Measurements from ENCODE around the gene MAP2K3.
A peak's percentile ranks its signal among the peaks of the same experiment; 100 is the strongest.

Gene MAP2K3

DNA sequence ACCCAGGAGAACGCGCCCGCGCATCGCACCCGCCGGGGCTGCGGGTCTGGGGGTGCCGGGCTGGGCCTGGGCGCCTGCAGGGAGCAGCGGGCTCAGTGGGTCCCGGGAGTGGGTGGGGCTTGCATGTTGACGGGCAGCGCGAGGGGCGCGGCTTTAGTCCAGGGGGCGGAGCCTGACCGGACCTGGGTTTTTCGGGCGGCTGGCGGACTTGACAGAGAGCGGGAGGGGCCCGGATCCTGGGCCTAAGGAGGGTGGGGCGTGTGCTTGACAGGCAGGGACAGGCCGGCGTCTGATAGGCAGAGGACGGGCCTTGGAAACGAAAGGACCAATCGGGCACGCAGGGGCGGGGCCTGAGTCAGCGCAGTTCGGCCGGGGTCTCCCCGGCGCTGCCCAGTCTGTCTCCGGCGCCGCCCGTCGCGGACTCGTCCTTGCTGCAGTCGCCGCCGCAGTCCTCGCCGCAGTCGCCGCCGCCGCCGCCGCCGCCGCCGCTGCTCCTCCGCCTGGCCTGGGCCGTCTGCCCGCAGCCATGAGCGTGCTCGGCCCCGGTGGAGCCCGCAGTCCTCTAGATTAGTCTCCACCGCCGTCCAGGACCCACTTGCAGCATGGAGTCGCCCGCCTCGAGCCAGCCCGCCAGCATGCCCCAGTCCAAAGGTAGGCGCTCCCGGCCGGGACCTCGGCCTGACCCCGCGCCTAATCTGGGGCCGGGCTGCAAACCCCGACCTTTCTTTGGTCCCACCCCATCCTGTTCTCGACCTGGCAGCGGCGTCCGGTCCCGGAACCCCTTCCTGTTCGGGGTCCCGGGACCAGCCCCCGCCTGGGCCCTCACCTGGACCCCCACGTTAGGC lies at the start of gene MAP2K3:
MAP2K3 (plus strand) TSS at position 393 of the 845 bp plus-strand sequence; CDS start at position 603, 210 bp downstream.
- DNase-seq (ENCODE audit: low read depth in 2 of 2) = peak; percentile 86 to 88

DNA sequence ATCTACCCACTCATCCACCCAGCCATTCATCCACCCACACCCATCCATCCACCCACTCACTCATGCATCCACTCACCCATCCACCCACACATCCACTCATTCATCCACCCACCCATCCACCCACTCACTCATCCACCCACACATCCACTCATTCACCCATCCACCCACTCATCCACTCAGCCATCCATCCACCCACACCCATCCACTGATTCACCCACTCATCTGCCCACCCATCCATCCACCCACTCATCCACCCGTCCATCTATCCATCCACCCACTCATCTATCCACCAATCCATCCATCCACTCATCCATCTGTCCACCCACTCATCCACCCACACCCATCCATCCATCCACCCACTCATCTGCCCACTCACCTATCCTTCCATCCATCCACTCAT lies 48.6 kb upstream of the MAP2K3 start:
- no peak for DNase-seq (ENCODE audit: low read depth in 2 of 2)

DNA sequence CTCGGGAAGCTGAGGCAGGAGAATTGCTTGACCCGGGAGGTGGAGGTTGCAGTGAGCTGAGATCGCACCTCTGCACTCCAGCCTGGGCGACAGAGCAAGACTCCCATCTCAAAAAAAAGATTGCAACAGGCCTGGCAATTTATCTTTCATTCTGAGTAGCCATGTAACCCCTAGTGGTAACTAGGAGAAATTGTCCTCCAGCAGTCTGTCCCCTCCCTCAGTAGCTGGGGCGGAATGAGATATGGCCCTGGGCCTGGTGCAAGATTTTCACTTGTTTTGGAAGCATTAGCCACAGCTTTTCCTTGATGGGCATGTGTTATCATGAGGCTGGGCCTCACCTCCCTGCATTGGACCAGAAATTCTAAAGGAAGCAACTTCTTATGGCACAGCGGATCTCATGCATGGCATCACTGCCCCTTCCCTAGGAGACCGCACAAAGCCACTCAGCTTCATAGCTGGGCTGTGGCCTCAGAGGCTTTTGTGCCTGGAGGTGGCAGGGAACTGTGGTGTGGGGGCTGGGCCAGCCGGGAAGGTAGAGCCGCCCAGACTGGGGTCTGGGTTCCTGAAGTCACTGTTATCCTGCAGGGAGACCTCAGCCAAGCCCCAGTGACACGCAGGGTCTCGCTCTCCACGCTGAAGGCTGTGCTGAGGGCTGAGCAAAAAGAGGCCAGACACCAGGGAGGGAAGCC lies 44.7 kb upstream of the MAP2K3 start:
- DNase-seq (ENCODE audit: low read depth in 2 of 2) = no peak

DNA sequence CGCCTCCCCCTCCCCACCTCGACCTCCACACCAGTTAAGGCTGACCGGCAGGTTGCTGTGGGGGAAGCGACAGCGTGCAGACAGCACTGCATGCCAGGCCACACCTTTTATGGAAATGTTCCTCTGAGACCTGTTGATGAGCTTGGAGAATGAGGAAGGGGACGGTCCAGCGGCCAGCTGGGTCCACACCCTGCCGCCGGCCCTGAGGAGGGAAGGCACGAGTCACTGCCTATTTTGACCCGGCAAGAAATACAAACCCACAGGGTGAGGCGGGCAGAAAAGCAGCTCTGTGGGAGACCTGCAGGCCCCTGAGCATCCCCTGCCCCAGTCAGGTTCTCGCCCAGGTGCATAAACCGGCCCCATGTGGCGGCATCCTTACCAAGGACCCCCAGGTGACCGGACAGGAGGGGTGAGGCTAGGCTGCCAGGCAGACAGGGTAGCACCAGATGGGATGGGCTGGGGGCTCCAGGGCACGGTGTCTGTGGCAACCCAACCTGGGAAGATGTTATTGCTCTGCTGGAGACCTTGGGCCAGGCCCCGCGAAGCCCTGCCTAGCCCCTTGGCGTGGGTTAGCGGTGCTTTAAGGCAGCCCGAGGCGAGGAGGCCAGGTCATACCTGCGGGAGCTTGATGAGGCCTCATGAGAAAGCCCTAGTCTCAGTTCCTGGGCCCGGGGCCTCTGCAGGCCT lies 44.0 kb upstream of the MAP2K3 start:
- DNase-seq (ENCODE audit: low read depth in 2 of 2) = no peak

DNA sequence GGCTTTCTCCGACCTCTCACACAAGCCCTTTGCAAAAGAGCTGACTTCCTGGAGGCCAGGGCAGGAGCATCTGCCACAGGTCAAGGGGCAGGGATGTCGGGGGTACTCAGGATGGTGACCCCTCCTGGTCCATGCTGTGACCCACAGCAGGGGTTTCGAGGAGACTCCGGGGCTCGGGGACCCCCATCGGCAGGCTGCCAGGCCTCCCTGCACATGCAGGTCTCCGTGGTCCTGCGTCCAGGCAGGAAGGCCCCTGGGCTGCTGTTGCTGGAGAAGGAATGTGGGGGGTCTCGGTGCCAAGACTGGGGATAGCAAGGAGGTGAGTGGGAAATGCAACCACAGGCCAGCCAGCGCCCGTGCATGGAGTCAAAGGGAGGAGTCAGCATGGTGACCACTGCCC lies 42.9 kb upstream of the MAP2K3 start:
- DNase-seq (ENCODE audit: low read depth in 2 of 2) = no peak

DNA sequence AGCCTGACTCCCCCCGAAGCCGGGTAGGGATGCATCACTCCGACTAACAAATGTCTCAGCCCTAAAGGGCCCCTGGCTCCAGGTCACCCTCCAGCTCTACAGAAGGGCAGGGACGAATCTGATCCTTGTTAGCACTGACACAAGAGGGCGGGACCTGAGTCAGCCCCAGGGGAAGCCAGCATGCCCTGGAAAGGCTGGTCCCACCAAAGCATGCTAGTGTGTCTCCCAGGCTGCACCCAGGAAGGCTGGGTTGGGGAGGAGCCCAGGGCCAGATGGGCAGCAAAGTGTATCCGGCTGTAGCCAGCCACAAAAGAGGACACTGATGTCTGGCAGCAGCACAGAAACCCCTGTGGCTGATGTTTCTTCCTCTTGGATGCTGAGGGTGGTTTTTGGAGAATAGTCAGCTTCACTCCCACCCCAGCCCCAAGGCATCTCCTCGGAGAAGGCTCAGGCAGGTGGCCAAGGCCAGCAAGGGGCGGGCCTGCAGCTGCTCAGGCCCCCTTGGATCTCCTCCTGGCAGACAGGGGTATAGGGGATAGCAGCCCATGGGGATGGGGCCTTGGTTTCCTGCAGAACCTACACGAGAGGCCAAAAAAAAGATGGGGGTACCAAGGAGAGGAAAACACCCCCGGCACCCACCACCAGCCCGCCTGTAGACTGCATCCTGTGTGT lies 42.3 kb upstream of the MAP2K3 start:
- no peak for DNase-seq (ENCODE audit: low read depth in 2 of 2)

DNA sequence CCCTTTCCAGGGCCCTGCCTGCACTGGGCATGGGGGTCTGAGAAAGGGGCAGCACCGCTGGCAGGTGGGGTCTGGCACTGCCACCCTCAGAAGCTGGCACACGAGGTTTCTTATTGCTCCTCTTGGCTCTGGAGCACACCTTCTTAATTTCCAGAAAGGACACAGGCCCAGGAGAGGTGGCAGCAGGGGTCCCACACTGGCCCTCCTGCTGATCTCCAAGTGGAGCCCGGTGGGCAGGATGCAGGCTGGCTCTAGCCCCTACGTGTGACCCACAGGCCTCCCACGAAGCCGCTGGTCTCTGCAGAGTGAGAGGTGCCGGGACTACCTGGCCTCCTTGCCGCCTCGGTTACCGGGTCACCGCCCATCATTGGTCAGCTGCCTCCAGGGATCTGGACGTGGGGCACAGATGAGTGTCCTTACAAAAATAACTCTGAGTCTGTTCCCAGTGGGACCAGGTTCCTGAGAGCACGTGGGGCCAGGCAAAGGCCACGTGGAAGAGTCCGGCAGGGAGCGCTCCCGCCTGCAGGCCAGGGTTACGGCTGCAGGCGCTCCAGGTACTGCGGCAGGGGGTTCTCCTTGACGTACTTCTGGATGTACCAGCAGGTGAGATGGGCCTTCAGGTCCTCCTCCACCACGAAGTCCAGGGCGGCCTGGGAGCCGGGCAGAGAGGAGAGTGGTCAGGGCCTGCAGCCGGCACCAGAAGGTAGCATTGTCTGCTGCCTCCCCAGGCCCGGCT lies 41.6 kb upstream of the MAP2K3 start:
- DNase-seq (ENCODE audit: low read depth in 2 of 2) = no peak

DNA sequence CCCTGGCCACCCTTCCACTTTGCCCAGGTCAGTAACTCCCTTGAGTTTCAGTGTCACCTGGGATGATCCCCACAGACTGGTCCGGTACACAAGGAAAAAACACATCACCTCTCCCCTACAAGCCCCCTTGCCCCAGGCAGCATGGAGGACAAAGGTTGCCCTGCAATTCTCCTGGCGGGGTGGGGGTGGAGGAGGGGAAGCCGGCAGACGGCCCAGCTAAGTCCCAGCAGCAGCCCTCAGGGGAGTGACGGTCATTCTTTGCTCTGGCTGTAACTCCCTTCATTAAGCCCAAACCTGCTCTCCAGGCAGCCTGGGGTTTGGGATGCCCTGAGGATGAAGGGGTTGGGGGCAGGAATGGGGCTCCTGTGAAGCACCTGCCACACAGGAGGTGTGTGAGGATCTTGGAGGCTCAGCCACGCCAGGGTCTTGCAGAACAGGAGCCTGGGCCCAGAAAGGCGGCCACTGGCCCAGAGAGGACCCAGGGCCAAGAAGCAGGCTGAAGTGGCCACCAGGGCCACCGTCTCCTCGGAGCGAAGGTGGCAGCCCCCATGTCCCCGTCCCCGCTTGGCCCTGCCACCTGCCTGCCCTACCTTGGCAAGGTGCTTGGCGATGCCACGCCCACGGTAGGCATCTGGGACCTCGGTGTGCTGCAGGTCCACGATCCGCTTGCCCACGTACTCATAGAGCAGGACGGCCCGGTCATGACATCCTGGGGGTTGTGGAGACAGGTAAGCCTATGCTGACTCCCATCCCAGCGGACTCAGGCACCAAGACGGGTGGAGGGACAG lies 40.8 kb upstream of the MAP2K3 start:
- no peak for DNase-seq (ENCODE audit: low read depth in 2 of 2)

DNA sequence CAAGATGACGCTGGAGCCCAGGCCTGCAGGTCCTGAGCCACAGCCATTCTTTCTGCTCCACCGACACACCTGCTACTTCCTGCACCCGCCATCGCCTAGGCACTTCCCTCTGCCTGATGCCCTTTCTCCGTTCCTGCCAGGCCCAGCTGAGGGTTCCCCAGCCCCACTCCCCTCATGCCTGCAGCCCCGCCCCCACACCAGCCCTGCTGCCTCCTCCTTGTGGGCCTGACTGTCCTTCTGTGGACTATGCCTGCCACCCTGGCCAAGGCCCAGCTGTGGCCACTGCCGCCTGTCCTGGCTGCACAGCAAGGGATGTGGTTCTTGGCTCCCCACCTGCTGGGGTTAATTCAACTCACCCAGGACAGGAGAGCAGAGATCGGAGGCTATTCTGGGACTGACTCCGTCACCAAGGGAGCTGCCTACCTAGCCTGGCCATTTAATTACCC lies 38.8 kb upstream of the MAP2K3 start:
- no peak for DNase-seq (ENCODE audit: low read depth in 2 of 2)

DNA sequence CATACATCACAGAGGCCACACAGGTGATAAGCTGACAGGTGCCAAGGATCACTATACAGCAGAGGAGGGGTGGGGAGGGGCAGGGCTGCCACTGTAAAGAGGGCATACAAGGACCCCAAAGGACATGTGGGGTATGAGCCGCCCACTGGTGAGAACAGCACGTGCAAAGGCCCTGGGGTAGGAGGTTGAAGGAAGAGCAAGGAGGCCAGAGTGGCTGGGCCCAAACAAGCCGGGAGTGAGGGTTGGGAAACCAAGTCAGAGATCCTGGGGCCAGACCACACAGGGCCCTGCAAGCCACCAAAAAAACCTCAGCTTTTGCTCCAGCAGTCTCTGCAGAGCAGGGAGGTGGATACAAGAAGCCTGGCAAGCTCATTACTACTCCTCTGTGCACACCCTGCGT lies 37.8 kb upstream of the MAP2K3 start:
- DNase-seq (ENCODE audit: low read depth in 2 of 2) = no peak

DNA sequence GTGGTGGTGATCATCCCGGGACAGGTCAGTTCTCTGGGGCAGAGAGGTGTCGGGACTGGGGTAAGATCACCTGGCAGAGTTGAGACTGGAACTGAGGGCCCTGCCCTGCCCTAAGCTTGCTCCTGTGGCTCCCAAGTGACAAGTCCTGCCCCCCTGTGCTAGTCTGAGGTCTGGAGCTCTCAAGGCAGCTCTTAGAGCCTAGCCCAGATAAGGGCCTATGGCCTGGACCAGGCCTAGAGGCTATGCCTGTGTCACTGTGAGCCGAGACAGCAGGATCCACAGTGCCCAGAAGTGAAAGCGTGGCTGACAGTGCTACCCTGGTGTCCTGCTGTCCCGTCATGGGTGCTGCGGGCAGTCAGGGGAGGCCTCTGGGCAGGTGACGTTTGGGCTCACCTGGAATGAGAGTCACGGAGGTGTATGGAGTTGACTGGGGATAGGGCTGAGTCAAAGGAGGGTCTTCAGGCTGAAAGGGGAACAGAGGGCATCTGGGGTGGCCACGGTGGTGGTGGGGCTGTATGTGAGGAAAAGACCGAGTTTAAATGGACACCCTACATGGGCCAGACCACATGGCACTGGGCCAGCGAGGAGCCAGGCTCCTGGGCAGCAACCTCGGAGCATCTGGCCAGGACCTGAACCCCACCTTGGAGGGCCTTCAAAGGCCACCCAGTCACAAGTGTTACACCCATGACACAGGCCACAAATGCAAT lies 36.8 kb upstream of the MAP2K3 start:
- DNase-seq (ENCODE audit: low read depth in 2 of 2) = no peak

DNA sequence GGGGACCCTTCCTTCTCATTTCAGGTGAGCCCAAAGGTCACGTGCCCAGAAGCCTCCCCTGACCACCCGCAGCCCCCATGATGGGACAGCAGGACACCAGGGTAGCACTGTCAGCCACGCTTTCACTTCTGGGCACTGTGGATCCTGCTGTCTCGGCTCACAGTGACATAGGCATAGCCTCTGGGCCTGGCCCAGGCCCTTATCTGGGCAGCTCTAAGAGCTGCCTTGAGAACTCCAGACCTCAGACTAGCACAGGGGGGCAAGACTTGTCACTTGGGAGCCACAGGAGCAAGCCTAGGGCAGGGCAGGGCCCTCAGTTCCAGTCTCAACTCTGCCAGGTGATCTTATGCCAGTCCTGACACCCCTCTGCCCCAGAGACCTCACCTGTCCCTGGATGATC lies 36.0 kb upstream of the MAP2K3 start:
- DNase-seq (ENCODE audit: low read depth in 2 of 2) = no peak

DNA sequence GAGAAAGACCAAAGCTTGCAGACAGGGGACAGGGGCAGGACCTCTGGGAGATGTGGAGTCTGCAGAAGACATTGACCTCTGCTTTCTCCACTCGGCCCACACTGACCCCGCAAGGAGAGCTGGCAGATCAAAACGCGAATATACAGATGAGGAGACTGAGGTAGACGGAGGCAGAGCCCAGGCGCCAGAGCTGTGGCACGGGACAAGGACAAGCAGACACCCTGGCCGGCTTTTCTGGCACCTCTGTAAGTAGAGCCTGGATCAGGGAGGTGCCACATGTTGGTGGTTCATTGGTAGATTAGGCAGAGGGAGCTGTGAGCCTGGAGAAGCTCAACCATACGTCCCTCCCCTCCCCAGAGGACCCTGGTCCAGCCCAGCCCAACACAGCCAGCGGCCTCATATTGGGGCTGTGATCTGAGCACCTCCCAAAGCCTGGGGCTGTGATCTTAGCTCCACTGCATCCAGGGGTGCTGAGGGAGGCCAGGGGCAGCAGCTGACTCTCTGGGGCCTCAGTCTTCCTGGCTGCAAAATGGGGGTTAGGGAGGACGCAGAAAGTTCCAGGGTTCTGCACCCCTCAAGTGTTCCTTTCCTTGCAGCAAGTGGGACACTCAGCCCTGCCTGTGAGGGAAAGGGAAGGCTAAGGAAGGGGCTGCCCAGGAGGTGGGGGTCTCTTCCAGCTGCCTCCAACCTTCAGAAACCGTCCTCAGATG lies 35.3 kb upstream of the MAP2K3 start:
- DNase-seq (ENCODE audit: low read depth in 2 of 2) = no peak

DNA sequence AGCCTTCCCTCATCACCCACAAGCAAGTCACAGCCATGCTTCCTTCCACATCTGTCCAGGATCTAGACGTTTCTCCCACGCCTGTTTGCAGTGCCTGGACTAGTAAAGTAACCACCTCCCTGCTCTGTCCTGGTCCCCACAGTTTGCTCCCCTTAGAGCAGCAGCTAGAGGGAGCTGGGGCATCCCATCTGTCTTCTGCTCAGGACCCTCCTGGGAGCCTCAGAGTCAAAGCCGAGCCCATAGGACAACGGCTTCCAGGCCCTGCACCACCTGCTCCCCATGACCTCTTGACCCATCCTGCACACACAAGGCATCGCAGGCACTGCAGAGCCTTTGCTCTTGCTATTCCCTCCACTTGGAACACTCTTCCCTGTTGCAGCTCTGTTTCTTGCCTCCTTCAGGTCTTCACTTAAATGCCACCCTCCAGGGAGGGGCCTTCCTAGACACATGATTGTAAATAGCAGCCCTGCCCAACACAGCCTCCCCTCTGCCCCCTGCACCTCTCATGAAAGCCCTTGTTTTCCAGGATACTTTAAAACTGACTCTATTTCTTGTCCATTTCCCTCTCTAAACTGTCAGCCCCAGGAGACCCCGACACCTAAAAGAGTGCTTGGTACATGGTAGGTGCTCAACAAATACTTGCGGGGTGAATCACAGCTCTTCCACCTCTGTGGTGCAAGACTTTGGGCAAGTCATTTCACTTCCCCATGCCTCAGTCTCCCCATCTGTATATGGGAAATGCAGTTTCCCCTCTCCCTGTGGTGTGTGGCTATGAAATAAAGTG lies 34.4 kb upstream of the MAP2K3 start:
- DNase-seq (ENCODE audit: low read depth in 2 of 2) = no peak

DNA sequence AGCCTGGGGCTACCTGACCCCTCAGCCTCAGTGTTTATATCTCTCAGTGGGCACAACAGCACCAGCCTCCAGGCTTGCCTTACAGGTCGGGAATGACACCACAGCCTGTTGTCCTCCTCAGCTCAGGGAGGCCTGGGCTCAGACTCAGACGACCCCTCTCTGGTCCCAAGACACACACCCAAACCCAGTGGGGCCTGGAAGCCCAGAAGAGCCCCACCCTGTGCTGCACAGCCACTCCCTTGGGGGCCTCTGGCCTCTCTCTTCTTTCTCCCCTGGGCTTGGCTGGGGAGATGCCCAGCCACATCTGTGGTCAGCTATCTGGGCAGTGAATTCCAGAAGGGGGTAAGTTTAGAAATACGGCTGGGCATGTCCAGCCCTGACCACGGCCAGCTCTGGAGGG lies 33.7 kb upstream of the MAP2K3 start:
- DNase-seq (ENCODE audit: low read depth in 2 of 2) = no peak

DNA sequence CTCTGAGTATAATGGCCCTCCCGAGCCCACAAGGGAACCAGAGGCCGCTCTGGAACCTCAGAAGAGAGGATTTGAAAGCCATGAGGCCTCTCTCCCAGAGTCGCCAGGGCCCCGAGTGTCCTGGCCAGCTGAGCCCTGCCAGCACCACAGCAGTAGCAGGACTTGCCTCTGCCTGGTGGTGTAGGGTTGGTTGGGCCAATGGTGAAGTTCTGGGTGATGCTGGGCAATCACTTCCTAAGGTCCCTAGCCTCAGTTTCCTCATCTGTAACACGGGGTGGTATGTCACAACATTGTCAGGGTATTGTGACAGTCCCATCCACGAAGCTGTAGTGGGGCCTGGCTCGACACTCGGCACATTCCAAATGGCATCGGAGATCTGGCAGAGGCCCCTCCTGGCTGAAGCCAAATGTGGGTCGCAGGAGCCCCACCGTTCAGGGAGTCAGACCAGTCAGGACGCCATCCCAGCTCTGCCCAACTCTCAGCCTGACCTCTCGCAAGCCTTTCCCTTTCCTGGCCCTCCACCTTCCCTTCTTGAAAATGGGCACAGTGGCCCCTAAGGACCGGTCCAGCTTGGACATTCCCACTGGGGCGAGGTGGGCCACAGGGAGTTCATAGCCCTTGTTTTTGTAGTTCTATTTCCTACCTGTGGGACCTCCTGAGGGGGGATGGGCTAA lies 33.0 kb upstream of the MAP2K3 start:
- no peak for DNase-seq (ENCODE audit: low read depth in 2 of 2)

DNA sequence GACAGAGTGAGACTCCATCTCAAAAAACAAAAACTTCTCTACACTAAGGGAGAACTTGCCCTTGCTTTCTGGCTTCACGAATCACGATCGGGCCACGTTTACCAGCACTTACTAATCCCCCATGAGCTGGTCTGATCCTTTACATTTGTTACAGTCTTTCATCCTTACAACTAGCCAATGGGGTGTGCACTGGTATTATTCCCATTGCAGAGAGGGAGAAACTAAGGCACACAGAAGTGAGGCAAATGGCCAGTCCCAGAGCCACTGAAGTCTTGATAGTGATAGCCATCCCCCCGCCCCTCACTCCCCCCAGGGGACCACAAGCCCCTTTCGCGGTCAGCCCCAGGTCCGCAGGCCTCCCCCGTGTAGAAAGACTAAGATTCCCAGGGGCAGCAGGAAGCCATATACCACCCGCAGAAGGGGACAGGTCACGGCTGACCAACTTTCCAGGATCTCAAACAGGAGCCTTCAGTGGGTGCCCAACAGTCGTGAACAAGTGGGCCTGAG lies 32.2 kb upstream of the MAP2K3 start:
- DNase-seq (ENCODE audit: low read depth in 2 of 2) = no peak

Data from stimulated activated CD8-positive, alpha-beta memory T cell treated with anti-CD3 and anti-CD28 coated beads, Interleukin-7, amount 100 ng/mL, for 1 hour (primary cell).